ENCODE measurements around the gene FOCAD.

Gene FOCAD

DNA sequence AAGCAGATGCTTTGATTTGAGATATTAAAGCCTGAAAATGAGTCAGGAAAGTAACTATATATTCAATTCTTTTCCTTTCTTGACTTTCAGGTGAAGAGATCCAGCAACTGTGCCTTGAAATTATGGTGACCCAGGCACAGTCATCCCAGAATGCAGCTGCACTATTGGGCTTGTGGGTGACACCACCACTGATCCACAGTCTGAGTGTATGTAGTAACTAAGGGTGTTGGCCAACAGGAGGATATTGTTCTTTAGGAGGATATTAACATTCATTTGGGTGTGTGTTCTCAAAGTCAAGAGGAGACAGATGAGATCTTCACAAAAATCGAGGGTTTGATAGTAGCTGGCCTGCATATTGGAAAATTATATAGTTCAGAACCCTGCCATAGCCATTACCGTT lies 294.2 kb downstream of the FOCAD start:
- H3F3A ChIP-seq (ENCODE audit: insufficient read depth, low read length), result no peaks in the 10 kb centered on the region
- H2AFZ ChIP-seq (ENCODE audit: low read length), result no peak overlapping the region
- H4K20me1 ChIP-seq (ENCODE audit: insufficient read depth, low read length), result no peaks in the 10 kb centered on the region
- no peaks in the 10 kb centered on the region for H3K36me3 ChIP-seq (replicated peaks; ENCODE audit: insufficient read depth, low read length)
- TF ChIP-seq EZH2phosphoT487 (IDR thresholded peaks at IDR 0.05; ENCODE audit: low read length), result no peak
- TF ChIP-seq EZH2 (optimal IDR thresholded peaks at IDR 0.05; ENCODE audit: low read depth, low read length), result no peak
- H3K4me3 ChIP-seq (ENCODE audit: low read length), result no peak overlapping the region
- no peak overlapping the region for H3K9ac ChIP-seq (ENCODE audit: low read length)
- no peaks in the 10 kb centered on the region for H3K27me3 ChIP-seq (replicated peaks; ENCODE audit: insufficient read depth, low read length)
- DNase-seq, result no peak
- no peak overlapping the region for H3K27ac ChIP-seq (ENCODE audit: low read length)
- no peaks in the 10 kb centered on the region for H3K9me3 ChIP-seq (replicated peaks; ENCODE audit: insufficient read depth, low read length)
- H3K4me2 ChIP-seq (ENCODE audit: low read depth, low read length), result no peak overlapping the region
- no peaks in the 10 kb centered on the region for H3K4me1 ChIP-seq (ENCODE audit: low read length)
- H3K79me2 ChIP-seq (ENCODE audit: low read length), result no peaks in the 10 kb centered on the region
- H3K9me2 ChIP-seq (replicated peaks; ENCODE audit: insufficient read depth, low read length), result no peaks in the 10 kb centered on the region

DNA sequence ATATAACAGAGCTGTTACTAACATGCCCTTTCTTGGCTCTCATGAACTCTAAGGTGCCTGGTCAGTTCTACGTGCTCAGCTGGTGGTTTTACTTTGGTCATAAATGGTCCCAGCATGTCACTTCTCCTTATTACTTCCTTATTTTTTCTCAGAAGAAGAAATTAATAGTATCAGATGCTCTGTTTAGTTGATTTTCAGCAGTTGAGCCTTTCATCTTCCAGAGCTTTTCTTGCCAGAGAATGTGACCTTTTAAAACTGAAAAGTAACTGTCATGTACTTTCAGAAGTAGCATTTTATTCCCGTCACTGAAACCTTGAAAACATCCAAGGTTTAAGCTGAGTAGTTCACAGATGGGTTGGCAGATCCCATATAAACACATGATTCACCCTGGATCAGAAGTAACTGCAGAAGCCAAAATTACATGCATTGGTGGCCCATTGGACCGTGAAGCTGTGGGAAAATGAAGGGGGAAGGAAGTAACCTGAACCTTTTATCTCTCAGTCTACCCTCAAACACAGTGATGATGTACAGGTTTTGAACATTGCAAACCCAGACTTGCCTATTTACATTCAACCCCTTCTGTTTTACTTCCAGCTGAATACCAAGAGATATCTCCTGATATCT lies 296.9 kb downstream of the FOCAD start:
- DNase-seq, result no peak
- TF ChIP-seq EZH2phosphoT487 (IDR thresholded peaks at IDR 0.05; ENCODE audit: low read length) (no peak), EZH2 (optimal IDR thresholded peaks at IDR 0.05; ENCODE audit: low read depth, low read length) (no peak)
- TF ChIP-seq, protein P1, sequence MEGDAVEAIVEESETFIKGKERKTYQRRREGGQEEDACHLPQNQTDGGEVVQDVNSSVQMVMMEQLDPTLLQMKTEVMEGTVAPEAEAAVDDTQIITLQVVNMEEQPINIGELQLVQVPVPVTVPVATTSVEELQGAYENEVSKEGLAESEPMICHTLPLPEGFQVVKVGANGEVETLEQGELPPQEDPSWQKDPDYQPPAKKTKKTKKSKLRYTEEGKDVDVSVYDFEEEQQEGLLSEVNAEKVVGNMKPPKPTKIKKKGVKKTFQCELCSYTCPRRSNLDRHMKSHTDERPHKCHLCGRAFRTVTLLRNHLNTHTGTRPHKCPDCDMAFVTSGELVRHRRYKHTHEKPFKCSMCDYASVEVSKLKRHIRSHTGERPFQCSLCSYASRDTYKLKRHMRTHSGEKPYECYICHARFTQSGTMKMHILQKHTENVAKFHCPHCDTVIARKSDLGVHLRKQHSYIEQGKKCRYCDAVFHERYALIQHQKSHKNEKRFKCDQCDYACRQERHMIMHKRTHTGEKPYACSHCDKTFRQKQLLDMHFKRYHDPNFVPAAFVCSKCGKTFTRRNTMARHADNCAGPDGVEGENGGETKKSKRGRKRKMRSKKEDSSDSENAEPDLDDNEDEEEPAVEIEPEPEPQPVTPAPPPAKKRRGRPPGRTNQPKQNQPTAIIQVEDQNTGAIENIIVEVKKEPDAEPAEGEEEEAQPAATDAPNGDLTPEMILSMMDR (IDR thresholded peaks at IDR 0.05; ENCODE audit: low read length), result no peak

DNA sequence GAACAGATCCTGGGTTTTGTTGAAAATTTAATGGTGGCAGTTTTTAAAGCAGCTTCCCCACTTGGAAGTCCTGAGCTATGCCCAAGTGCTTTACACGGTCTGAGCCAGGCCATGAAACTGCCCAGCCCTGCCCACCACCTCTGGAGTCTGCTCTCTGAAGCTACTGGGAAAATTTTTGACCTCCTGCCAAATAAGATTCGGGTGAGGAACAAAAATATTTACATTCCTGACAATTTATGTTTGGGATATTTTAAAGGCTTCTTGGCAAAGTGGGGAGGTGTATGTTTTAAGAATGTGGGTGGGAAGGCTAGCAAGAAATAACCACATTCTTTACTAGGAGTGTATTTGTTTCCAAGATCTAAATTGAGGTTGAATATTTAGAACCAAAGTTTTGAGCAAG lies 297.4 kb downstream of the FOCAD start:
- Histone ChIP-seq H3K27me3 (replicated peaks; ENCODE audit: insufficient read depth, low read length) (no peaks in the 10 kb centered on the region), H3K4me1 (ENCODE audit: low read length) (no peaks in the 10 kb centered on the region), H3K9ac (ENCODE audit: low read length) (no peak overlapping the region), H3K36me3 (replicated peaks; ENCODE audit: insufficient read depth, low read length) (no peaks in the 10 kb centered on the region), H3K4me2 (ENCODE audit: low read depth, low read length) (no peak overlapping the region), H3K9me3 (replicated peaks; ENCODE audit: insufficient read depth, low read length) (no peaks in the 10 kb centered on the region), H3F3A (ENCODE audit: insufficient read depth, low read length) (no peaks in the 10 kb centered on the region), H3K4me3 (ENCODE audit: low read length) (no peak overlapping the region), H2AFZ (ENCODE audit: low read length) (no peak overlapping the region), H4K20me1 (ENCODE audit: insufficient read depth, low read length) (no peaks in the 10 kb centered on the region), H3K27ac (ENCODE audit: low read length) (no peak overlapping the region), H3K79me2 (ENCODE audit: low read length) (no peaks in the 10 kb centered on the region), H3K9me2 (replicated peaks; ENCODE audit: insufficient read depth, low read length) (no peaks in the 10 kb centered on the region)
- TF ChIP-seq, protein P1 (IDR thresholded peaks at IDR 0.05; ENCODE audit: low read length), result no peak
- TF ChIP-seq EZH2phosphoT487 (IDR thresholded peaks at IDR 0.05; ENCODE audit: low read length) (no peak), EZH2 (optimal IDR thresholded peaks at IDR 0.05; ENCODE audit: low read depth, low read length) (no peak)
- DNase-seq, result no peak

More for the DNA sequence above, 296.9 kb downstream of the FOCAD start:
- H3K9me3 ChIP-seq (replicated peaks; ENCODE audit: insufficient read depth, low read length), result no peaks in the 10 kb centered on the region
- no peak overlapping the region for H3K4me2 ChIP-seq (ENCODE audit: low read depth, low read length)
- H3K27ac ChIP-seq (ENCODE audit: low read length), result no peak overlapping the region
- H3K79me2 ChIP-seq (ENCODE audit: low read length), result no peaks in the 10 kb centered on the region
- H3K4me3 ChIP-seq (ENCODE audit: low read length), result no peak overlapping the region
- no peaks in the 10 kb centered on the region for H3F3A ChIP-seq (ENCODE audit: insufficient read depth, low read length)
- H4K20me1 ChIP-seq (ENCODE audit: insufficient read depth, low read length), result no peaks in the 10 kb centered on the region
- H3K9me2 ChIP-seq (replicated peaks; ENCODE audit: insufficient read depth, low read length), result no peaks in the 10 kb centered on the region
- no peak overlapping the region for H2AFZ ChIP-seq (ENCODE audit: low read length)
- H3K9ac ChIP-seq (ENCODE audit: low read length), result no peak overlapping the region
- H3K4me1 ChIP-seq (ENCODE audit: low read length), result no peaks in the 10 kb centered on the region
- no peaks in the 10 kb centered on the region for H3K27me3 ChIP-seq (replicated peaks; ENCODE audit: insufficient read depth, low read length)
- no peaks in the 10 kb centered on the region for H3K36me3 ChIP-seq (replicated peaks; ENCODE audit: insufficient read depth, low read length)

DNA sequence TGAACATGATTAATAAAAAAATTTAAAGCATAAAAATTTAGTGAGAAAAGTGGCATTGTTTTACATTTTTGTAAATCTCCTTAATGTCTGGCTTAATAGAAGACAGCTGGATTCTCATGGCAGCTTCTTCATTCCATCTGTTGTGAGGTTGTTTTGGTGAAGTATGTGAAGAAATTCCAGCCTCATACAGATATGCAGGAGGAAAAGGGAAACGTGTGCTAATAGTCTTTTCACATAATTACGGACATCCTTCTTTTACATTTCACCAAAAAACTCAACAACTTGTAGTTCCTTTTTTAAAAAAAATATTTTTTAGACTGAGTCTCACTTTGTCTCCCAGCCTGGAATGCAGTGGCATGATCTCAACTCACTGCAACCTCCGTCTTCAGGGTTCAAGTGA lies 300.4 kb downstream of the FOCAD start:
- no peaks in the 10 kb centered on the region for H3K4me1 ChIP-seq (ENCODE audit: low read length)
- H3K27me3 ChIP-seq (replicated peaks; ENCODE audit: insufficient read depth, low read length), result no peaks in the 10 kb centered on the region
- no peak overlapping the region for H3K4me2 ChIP-seq (ENCODE audit: low read depth, low read length)
- no peak overlapping the region for H3K27ac ChIP-seq (ENCODE audit: low read length)
- H2AFZ ChIP-seq (ENCODE audit: low read length), result no peak overlapping the region
- TF ChIP-seq EZH2phosphoT487 (IDR thresholded peaks at IDR 0.05; ENCODE audit: low read length) (no peak), EZH2 (optimal IDR thresholded peaks at IDR 0.05; ENCODE audit: low read depth, low read length) (no peak)
- TF ChIP-seq, protein P1 (IDR thresholded peaks at IDR 0.05; ENCODE audit: low read length), result no peak
- H3K4me3 ChIP-seq (ENCODE audit: low read length), result no peak overlapping the region
- no peaks in the 10 kb centered on the region for H3K9me2 ChIP-seq (replicated peaks; ENCODE audit: insufficient read depth, low read length)
- no peaks in the 10 kb centered on the region for H4K20me1 ChIP-seq (ENCODE audit: insufficient read depth, low read length)
- no peaks in the 10 kb centered on the region for H3K36me3 ChIP-seq (replicated peaks; ENCODE audit: insufficient read depth, low read length)
- H3K9ac ChIP-seq (ENCODE audit: low read length), result no peak overlapping the region
- no peaks in the 10 kb centered on the region for H3K9me3 ChIP-seq (replicated peaks; ENCODE audit: insufficient read depth, low read length)
- no peaks in the 10 kb centered on the region for H3K79me2 ChIP-seq (ENCODE audit: low read length)
- no peaks in the 10 kb centered on the region for H3F3A ChIP-seq (ENCODE audit: insufficient read depth, low read length)
- no peak for DNase-seq
